HCT116 (cell line): ENCODE data around the gene PAGR1. TPM values are rescaled to one million over a fixed set of nuclear protein-coding genes. Genes with fewer than 3 reads are reported as not detected.

Experiments
- ATAC-seq: fragments of 200-7000 bp; cut with Tn5 transposase; 2 replicates; pipeline ENCODE4 v1.9.1; 2020; ENCODE audit warnings: mild to moderate bottlenecking, moderate library complexity
- BruUV-seq: library from RNA; stranded (reverse); fragments of 400-500 nt; replicated peaks from 2 replicates; lab custom pipeline; 2021; lab: Mats Ljungman, UMichigan
- CTCF ChIA-PET: fragments of 300-600 bp; sonication (Branson Sonifier 250); formaldehyde crosslinking; loops from one replicate; lab custom pipeline; 2021; ENCODE audit warnings: antibody characterized with exemption; lab: Charles Lee
- POLR2A ChIA-PET: fragments of 300-600, 350-600 bp; sonication (Branson Sonifier 250); formaldehyde crosslinking; loops from one replicate; lab custom pipeline; 2021; ENCODE audit warnings: antibody characterized with exemption; lab: Charles Lee
- RAD21 ChIA-PET, 2 experiments: fragments of 300-600 bp; sonication (Branson Sonifier 250); formaldehyde crosslinking; loops; one replicate each; lab custom pipeline; 2023; ENCODE audit warnings: low total read pairs in 2 of 2; ENCODE audit not compliant: uncharacterized antibody in 2 of 2, unreplicated experiment in 2 of 2, low non-redundant PET in 1 of 2; lab: Charles Lee
- DNase-seq: peaks from one replicate; pipeline ENCODE4 v3.0.0-alpha.2; 2010; ENCODE audit warnings: low read depth, low spot score
- H2AFZ ChIP-seq: fragments of 200-600 bp; shearing (Covaris generic), sonication (generic); 2 replicates; pipeline ENCODE4 v1.6.1; 2017; ENCODE audit warnings: low read depth, mixed run types, mixed read lengths, antibody characterized with exemption, low read length; ENCODE audit not compliant: poor library complexity, severe bottlenecking
- H3K27ac ChIP-seq: 2 replicates; pipeline ENCODE4 v1.5.1; 2012; ENCODE audit warnings: low read depth, low read length
- H3K27me3 ChIP-seq: fragments of 200-600 bp; sonication (generic); 2 replicates; pipeline ENCODE4 v1.6.1; 2016; ENCODE audit warnings: mixed run types, low read length, mixed read lengths; ENCODE audit not compliant: insufficient read depth
- H3K36me3 ChIP-seq, 2 experiments: fragments of 200-500 bp in 1 of 2; fragments of 200-600 bp in 1 of 2; sonication (Bioruptor generic) in 1 of 2; sonication (generic) in 1 of 2; 2 replicates each; pipeline versions ENCODE4 v1.5.1 to v1.6.1; 2014 to 2016; ENCODE audit warnings: low read length in 2 of 2, inconsistent platforms in 1 of 2, mixed read lengths in 1 of 2, mixed run types in 1 of 2; ENCODE audit not compliant: insufficient read depth in 2 of 2, control insufficient read depth in 1 of 2
- H3K4me1 ChIP-seq, 2 experiments: fragments of 200-600 bp in 1 of 2; sonication (generic) in 1 of 2; 2 replicates each; pipeline versions ENCODE4 v1.5.1 to v1.6.1; 2012 to 2017; ENCODE audit warnings: low read length in 2 of 2, inconsistent platforms in 1 of 2, mild to moderate bottlenecking in 1 of 2, mixed read lengths in 1 of 2, mixed run types in 1 of 2, moderate library complexity in 1 of 2; ENCODE audit not compliant: insufficient read depth in 2 of 2, control insufficient read depth in 1 of 2
- H3K4me2 ChIP-seq: fragments of 200-600 bp; sonication (generic); 2 replicates; pipeline ENCODE4 v1.6.1; 2017; ENCODE audit warnings: mixed run types, low read length, mixed read lengths
- H3K4me3 ChIP-seq, 2 experiments: fragments of 200-600 bp in 1 of 2; sonication (generic) in 1 of 2; replicated peaks in 1 of 2; 2 replicates each; pipeline ENCODE4 v1.5.1; 2011 to 2016; ENCODE audit warnings: low read length in 2 of 2, control low read depth in 1 of 2, low read depth in 1 of 2, mild to moderate bottlenecking in 1 of 2, mixed read lengths in 1 of 2, mixed run types in 1 of 2
- H3K79me2 ChIP-seq: fragments of 200-600 bp; sonication (generic); 2 replicates; pipeline ENCODE4 v1.6.1; 2017; ENCODE audit warnings: mild to moderate bottlenecking, mixed run types, low read length, moderate library complexity, mixed read lengths; ENCODE audit not compliant: insufficient read depth
- H3K9ac ChIP-seq: fragments of 200-600 bp; sonication (generic); 2 replicates; pipeline ENCODE4 v1.6.1; 2016; ENCODE audit warnings: low read length, mixed read lengths
- H3K9me2 ChIP-seq: fragments of 200-600 bp; sonication (generic), shearing (Covaris generic); 2 replicates; pipeline ENCODE4 v1.6.1; 2017; ENCODE audit warnings: mixed run types, mild to moderate bottlenecking, moderate library complexity; ENCODE audit not compliant: insufficient read depth
- H3K9me3 ChIP-seq, 2 experiments: fragments of 200-500 bp in 1 of 2; fragments of 200-600 bp in 1 of 2; sonication (Bioruptor generic) in 1 of 2; sonication (generic) in 1 of 2; 2 replicates each; pipeline ENCODE4 v1.6.1; 2014 to 2017; ENCODE audit warnings: low read length in 2 of 2, mixed read lengths in 2 of 2, inconsistent platforms in 1 of 2, low read depth in 1 of 2, mild to moderate bottlenecking in 1 of 2, mixed run types in 1 of 2, moderate library complexity in 1 of 2; ENCODE audit not compliant: control insufficient read depth in 1 of 2, insufficient read depth in 1 of 2
- H4K20me1 ChIP-seq: fragments of 200-600 bp; sonication (generic), shearing (Covaris generic); 2 replicates; pipeline ENCODE4 v1.6.1; 2017; ENCODE audit warnings: mixed run types, mild to moderate bottlenecking, moderate library complexity; ENCODE audit not compliant: insufficient read depth
- EGR1 ChIP-seq: IDR thresholded peaks from 2 replicates; pipeline ENCODE4 v1.6.1; 2012; ENCODE audit warnings: low read depth
- ELF1 ChIP-seq: IDR thresholded peaks from 2 replicates; pipeline ENCODE4 v1.6.1; 2012; ENCODE audit warnings: low read depth, borderline replicate concordance
- POLR2A ChIP-seq: IDR thresholded peaks from 2 replicates; pipeline ENCODE4 v1.7.0; 2011; ENCODE audit warnings: borderline replicate concordance; ENCODE audit not compliant: insufficient read depth, insufficient read length; ENCODE audit errors: extremely low read depth
- POLR2AphosphoS5 ChIP-seq: IDR thresholded peaks from 2 replicates; pipeline ENCODE4 v1.6.1; 2011; ENCODE audit warnings: mild to moderate bottlenecking, low read depth, low read length, moderate library complexity
- TCF7L2 ChIP-seq: IDR thresholded peaks from 2 replicates; pipeline ENCODE4 v1.7.0; 2011; ENCODE audit warnings: borderline replicate concordance, inconsistent platforms; ENCODE audit not compliant: insufficient read depth, insufficient read length; ENCODE audit errors: extremely low read depth
- YY1 ChIP-seq: IDR thresholded peaks from 2 replicates; pipeline ENCODE4 v1.6.1; 2011; ENCODE audit warnings: low read length, low read depth, moderate library complexity, mild to moderate bottlenecking; ENCODE audit not compliant: insufficient replicate concordance; ENCODE audit errors: extremely low read depth
- ZNF274 ChIP-seq: fragments of 200-500 bp; sonication (Bioruptor generic); IDR thresholded peaks from 2 replicates; pipeline ENCODE4 v1.6.1; 2014; ENCODE audit warnings: mild to moderate bottlenecking, low read depth, low read length, inconsistent platforms
- intact Hi-C: fragments of 100-400 bp; cut with micrococcal nuclease; formaldehyde crosslinking; loops from 2 replicates; pipeline ENCODE4 v1.10.0; 2022
- total RNA-seq: library from RNA; stranded (reverse); gene quantifications from one replicate; pipeline ENCODE4 v1.2.1, GENCODE V29; 2021; ENCODE audit not compliant: unreplicated experiment
- TF ChIP-seq, protein P1 (sequence below): IDR thresholded peaks from 2 replicates; pipeline ENCODE4 v1.6.1; 2012
- TF ChIP-seq, protein P2 (sequence below), 3 experiments: fragments of 200-600 bp in 1 of 3; sonication (generic) in 1 of 3; IDR thresholded peaks in 2 of 3; conservative IDR thresholded peaks in 1 of 3; 2 replicates each; pipeline ENCODE4 v1.5.1; 2012 to 2017; ENCODE audit warnings: low read depth in 2 of 3, low read length in 2 of 3, antibody characterized with exemption in 1 of 3, borderline replicate concordance in 1 of 3, control low read depth in 1 of 3, mild to moderate bottlenecking in 1 of 3, mixed read lengths in 1 of 3, mixed run types in 1 of 3, moderate library complexity in 1 of 3; ENCODE audit not compliant: insufficient read depth in 1 of 3
- TF ChIP-seq, protein P3 (sequence below): IDR thresholded peaks from 2 replicates; pipeline ENCODE4 v1.6.1; 2011; ENCODE audit warnings: mild to moderate bottlenecking, low read length, moderate library complexity; ENCODE audit not compliant: insufficient replicate concordance; ENCODE audit errors: extremely low read depth

The PAGR1 gene
- total RNA-seq, 1 experiment from 2014 or later, result 28.9 TPM

DNA sequence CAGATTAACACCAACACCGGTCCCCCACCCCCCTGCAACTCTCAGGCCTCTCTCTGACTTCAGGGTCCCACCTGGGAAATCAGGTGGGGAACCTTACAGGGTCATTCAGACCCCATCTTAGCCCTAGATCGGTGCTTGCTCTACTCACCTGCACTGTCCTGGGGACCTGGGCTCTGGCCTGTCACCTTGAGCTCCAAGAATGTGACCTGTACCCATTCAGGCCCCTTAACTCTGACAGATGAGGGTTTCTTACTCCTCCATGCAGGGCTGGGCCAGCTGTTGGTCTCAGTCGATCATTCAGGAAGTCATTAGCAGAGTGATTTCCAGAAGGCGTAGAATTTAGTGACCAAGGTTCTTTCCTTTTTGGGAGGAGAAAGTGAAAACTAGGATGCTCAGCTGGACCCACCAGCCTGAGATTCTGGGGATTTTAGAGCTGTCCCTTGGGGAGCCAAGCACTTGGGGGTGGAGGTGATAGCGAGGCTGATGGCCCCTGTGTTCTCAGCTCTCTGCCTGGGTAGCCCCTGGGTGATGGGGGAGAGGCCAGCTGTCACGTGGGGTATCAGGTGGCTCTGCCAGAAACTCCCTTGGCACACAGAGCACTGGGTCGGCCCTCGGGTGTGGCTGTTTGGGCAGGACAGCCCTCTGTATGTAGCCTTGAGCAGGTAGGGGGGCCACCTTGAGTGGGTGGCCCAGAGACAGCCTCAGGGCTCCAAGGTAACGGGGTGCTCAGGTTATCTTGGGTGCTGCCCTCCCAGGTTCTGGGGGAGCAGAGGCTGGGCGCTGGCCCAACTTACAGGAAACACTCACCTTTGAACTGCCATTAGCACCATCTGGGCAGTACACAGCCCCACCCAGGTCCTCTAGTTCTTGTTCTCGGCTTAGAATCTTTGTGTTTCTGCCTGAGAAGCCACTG lies 5.0 kb downstream of the PAGR1 start:
- Histone ChIP-seq H3K4me1 (peaks cover 66 to 93% of the 10 kb centered on the region in 2 experiments), H3K4me2 (peak overlapping the region; percentile 78), H2AFZ (no peak overlapping the region), H3K27me3 (no peaks in the 10 kb centered on the region), H4K20me1 (no peaks in the 10 kb centered on the region; the same call in 1 of the 2 replicates), H3K36me3 (peaks cover 0 to 8% of the 10 kb centered on the region in 2 experiments; a peak in 2 of 4 replicates), H3K9ac (peak overlapping the region; percentile 67), H3K9me3 (no peaks in the 10 kb centered on the region), H3K4me3 (peak overlapping the region; percentile 74 to 86), H3K27ac (peak overlapping the region; percentile 98), H3K79me2 (peaks cover 75% of the 10 kb centered on the region), H3K9me2 (no peaks in the 10 kb centered on the region)
- POLR2A ChIA-PET, result interaction anchor here (1.5 to 4.3 kb wide), 6 partner anchors 13 to 200 kb away, joined by 3 to 14 read pairs (median 6); partner anchors contain the start of genes CDIPT, KIF22 and MAZ
- DNase-seq, result no peak
- peak; percentile 43 for ATAC-seq
- TF ChIP-seq POLR2A (peak; percentile 6), ELF1 (no peak), TCF7L2 (no peak), POLR2AphosphoS5 (peak; percentile 81), ZNF274 (no peak), YY1 (peak; percentile 14), EGR1 (no peak)
- TF ChIP-seq, protein P1, sequence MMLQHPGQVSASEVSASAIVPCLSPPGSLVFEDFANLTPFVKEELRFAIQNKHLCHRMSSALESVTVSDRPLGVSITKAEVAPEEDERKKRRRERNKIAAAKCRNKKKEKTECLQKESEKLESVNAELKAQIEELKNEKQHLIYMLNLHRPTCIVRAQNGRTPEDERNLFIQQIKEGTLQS, result no peak
- TF ChIP-seq, protein P2, sequence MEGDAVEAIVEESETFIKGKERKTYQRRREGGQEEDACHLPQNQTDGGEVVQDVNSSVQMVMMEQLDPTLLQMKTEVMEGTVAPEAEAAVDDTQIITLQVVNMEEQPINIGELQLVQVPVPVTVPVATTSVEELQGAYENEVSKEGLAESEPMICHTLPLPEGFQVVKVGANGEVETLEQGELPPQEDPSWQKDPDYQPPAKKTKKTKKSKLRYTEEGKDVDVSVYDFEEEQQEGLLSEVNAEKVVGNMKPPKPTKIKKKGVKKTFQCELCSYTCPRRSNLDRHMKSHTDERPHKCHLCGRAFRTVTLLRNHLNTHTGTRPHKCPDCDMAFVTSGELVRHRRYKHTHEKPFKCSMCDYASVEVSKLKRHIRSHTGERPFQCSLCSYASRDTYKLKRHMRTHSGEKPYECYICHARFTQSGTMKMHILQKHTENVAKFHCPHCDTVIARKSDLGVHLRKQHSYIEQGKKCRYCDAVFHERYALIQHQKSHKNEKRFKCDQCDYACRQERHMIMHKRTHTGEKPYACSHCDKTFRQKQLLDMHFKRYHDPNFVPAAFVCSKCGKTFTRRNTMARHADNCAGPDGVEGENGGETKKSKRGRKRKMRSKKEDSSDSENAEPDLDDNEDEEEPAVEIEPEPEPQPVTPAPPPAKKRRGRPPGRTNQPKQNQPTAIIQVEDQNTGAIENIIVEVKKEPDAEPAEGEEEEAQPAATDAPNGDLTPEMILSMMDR (IDR thresholded peaks at IDR 0.05 in 2 of 3, conservative IDR thresholded peaks at IDR 0.05 in 1 of 3; ENCODE audit: borderline replicate concordance in 1 of 3, insufficient read depth in 1 of 3, low read depth in 2 of 3, low read length in 2 of 3), result no peak
- TF ChIP-seq, protein P3, sequence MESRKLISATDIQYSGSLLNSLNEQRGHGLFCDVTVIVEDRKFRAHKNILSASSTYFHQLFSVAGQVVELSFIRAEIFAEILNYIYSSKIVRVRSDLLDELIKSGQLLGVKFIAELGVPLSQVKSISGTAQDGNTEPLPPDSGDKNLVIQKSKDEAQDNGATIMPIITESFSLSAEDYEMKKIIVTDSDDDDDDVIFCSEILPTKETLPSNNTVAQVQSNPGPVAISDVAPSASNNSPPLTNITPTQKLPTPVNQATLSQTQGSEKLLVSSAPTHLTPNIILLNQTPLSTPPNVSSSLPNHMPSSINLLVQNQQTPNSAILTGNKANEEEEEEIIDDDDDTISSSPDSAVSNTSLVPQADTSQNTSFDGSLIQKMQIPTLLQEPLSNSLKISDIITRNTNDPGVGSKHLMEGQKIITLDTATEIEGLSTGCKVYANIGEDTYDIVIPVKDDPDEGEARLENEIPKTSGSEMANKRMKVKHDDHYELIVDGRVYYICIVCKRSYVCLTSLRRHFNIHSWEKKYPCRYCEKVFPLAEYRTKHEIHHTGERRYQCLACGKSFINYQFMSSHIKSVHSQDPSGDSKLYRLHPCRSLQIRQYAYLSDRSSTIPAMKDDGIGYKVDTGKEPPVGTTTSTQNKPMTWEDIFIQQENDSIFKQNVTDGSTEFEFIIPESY, result no peak
- BruUV-seq, result TSS peak; percentile 37
- CTCF ChIA-PET, result interaction anchor here (0.9 to 3.3 kb wide), 6 partner anchors 13 to 212 kb away, joined by 3 to 28 read pairs (median 6); partner anchors contain the start of genes CDIPT and SEZ6L2
- intact Hi-C loops, result loop anchor here (2.0 kb wide), 1 partner anchor 200 kb away; no protein-coding TSS in a partner anchor
- RAD21 ChIA-PET, result interaction anchor here in 1 of 2 experiments (0.6 to 2.0 kb wide), 2 partner anchors 12 to 27 kb away, joined by 7 to 8 read pairs; no protein-coding TSS in a partner anchor
